T-cell (primary cell): ENCODE results near the gene CLOCK. TPM values are rescaled to one million over a fixed set of nuclear protein-coding genes. Genes with fewer than 3 reads are reported as not detected.

Experiments used
- ATAC-seq, 4 experiments: fragments of 200-7000 bp in 3 of 4; fragments of 150-1000 bp in 1 of 4; cut with Tn5 transposase; replicated peaks in 1 of 4; 1 replicate in 3 of 4; 2 replicates in 1 of 4; pipeline ENCODE4 v1.10.0; 2021; ENCODE audit warnings: moderate library complexity in 3 of 4, mild to moderate bottlenecking in 2 of 4, moderate number of reproducible peaks in 1 of 4
- CTCF ChIA-PET, 2 donors: fragments of 300-600 bp; sonication (Branson Sonifier 250); formaldehyde crosslinking; loops; one replicate each; lab custom pipeline; 2022; ENCODE audit warnings: antibody characterized with exemption in 2 of 2; lab: Charles Lee
- POLR2A ChIA-PET, 2 donors: fragments of 300-600 bp; sonication (Branson Sonifier 250); formaldehyde crosslinking; loops; one replicate each; lab custom pipeline; 2022; ENCODE audit warnings: antibody characterized with exemption in 2 of 2; lab: Charles Lee
- DNase-seq, 35 experiments: peaks; one replicate each; pipeline versions ENCODE4 v3.0.0 to v3.0.0-alpha.2; 2013 to 2023
- H3K27ac ChIP-seq: one replicate; pipeline ENCODE4 v1.5.1; 2013; ENCODE audit warnings: low read length
- H3K27me3 ChIP-seq, 2 experiments: replicated peaks in 1 of 2; 1 replicate in 1 of 2; 2 replicates in 1 of 2; pipeline versions ENCODE4 v1.6.1 to v1.7.0; 2013; ENCODE audit warnings: low read length in 1 of 2, mixed read lengths in 1 of 2; ENCODE audit not compliant: control insufficient read depth in 2 of 2, insufficient read depth in 2 of 2; ENCODE audit errors: extremely low read depth in 1 of 2
- H3K36me3 ChIP-seq, 2 donors: 1 replicate in 1 of 2; 2 replicates in 1 of 2; pipeline versions ENCODE4 v1.6.1 to v1.7.0; 2013; ENCODE audit warnings: low read length in 1 of 2; ENCODE audit not compliant: control insufficient read depth in 2 of 2, insufficient read depth in 1 of 2; ENCODE audit errors: extremely low read depth in 1 of 2
- H3K4me1 ChIP-seq, 2 experiments: 1 replicate in 1 of 2; 2 replicates in 1 of 2; pipeline versions ENCODE4 v1.6.1 to v1.7.0; 2013; ENCODE audit warnings: low read length in 2 of 2, mixed read lengths in 1 of 2; ENCODE audit not compliant: insufficient read depth in 2 of 2, control insufficient read depth in 1 of 2; ENCODE audit errors: extremely low read depth in 1 of 2
- H3K4me3 ChIP-seq, 2 donors: 1 replicate in 1 of 2; 2 replicates in 1 of 2; pipeline versions ENCODE4 v1.5.1 to v1.7.0; 2013; ENCODE audit warnings: mild to moderate bottlenecking in 2 of 2, low read length in 1 of 2, moderate library complexity in 1 of 2; ENCODE audit not compliant: control insufficient read depth in 1 of 2; ENCODE audit errors: extremely low read depth in 1 of 2
- H3K9me3 ChIP-seq: 2 replicates; pipeline ENCODE4 v1.7.0; 2013
- H3K27ac Mint-ChIP-seq, 2 donors: one replicate each; pipeline ENCODE4 v1.8.0; 2020 to 2021; ENCODE audit warnings: mild to moderate bottlenecking in 2 of 2, mixed read lengths in 2 of 2
- H3K27me3 Mint-ChIP-seq, 2 donors: one replicate each; pipeline ENCODE4 v1.8.0; 2021 to 2022; ENCODE audit warnings: mixed read lengths in 2 of 2
- H3K36me3 Mint-ChIP-seq: one replicate; pipeline ENCODE4 v1.8.0; 2021; ENCODE audit warnings: mixed read lengths
- H3K4me1 Mint-ChIP-seq, 3 donors: one replicate each; pipeline ENCODE4 v1.8.0; 2020 to 2022; ENCODE audit warnings: mixed read lengths in 3 of 3, mild to moderate bottlenecking in 1 of 3
- H3K4me3 Mint-ChIP-seq, 3 donors: one replicate each; pipeline ENCODE4 v1.8.0; 2020 to 2022; ENCODE audit warnings: mild to moderate bottlenecking in 3 of 3, mixed read lengths in 3 of 3, moderate library complexity in 3 of 3
- H3K9me3 Mint-ChIP-seq, 3 donors: one replicate each; pipeline ENCODE4 v1.8.0; 2020 to 2022; ENCODE audit warnings: mixed read lengths in 3 of 3
- WGBS: methylation state at CpG from one replicate; pipeline ENCODE4 v1.1.5; 2013; ENCODE audit warnings: missing lambda C conversion rate; ENCODE audit not compliant: insufficient coverage; 5-methylcytosine and 5-hydroxymethylcytosine counted together
- total RNA-seq, 35 experiments: library from RNA in 6 of 35; stranded (reverse) in 6 of 35; fragments of 120-200 nt in 1 of 35; gene quantifications; one replicate each; pipeline versions ENCODE4 v1.2.1 to v1.2.4 and lab custom pipeline; 2013 to 2026

Gene CLOCK
- total RNA-seq, 5 donors from 2014 or later (not counting 1 experiment from before 2014, with no cell fraction given) = 9.5 to 16.0 (median 11.6) TPM

DNA sequence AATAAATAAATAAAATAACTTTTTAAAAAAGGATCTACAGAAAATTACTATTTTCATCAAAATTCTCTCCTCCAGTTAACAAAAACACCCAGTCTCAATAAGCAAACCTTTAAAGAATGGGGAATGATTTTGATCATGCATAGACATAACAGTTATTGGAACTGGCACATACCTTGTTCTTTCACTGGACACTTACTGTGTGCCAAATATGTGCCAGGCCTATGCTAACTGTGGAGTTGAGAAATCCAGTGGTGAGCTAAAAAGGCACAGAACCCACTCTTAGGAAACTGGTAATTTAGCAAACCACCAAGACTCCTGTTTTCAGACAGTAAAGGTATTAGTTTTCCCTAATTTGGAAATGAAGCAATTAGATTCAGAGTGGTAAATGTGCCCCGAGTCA is 39.1 kb downstream of the CLOCK start:
- peaks cover 0 to 6% (median 2%) of the 10 kb centered on the region in 3 donors for H3K9me3 Mint-ChIP-seq
- H3K27ac ChIP-seq = no peak overlapping the region
- no peak for DNase-seq
- POLR2A ChIA-PET = interaction anchor here in 1 of 2 donors (0.5 kb wide), 1 partner anchor 23 kb away, joined by 4 read pairs; no protein-coding TSS in a partner anchor
- CTCF ChIA-PET = no interaction called here
- H3K36me3 ChIP-seq = peaks cover 0 to 7% of the 10 kb centered on the region in 2 donors
- H3K27ac Mint-ChIP-seq = no peak overlapping the region
- peaks cover 0 to 3% of the 10 kb centered on the region in 2 experiments for H3K4me1 ChIP-seq
- no peaks in the 10 kb centered on the region for H3K27me3 Mint-ChIP-seq
- no peak for ATAC-seq
- H3K36me3 Mint-ChIP-seq = peaks cover 37% of the 10 kb centered on the region
- H3K9me3 ChIP-seq = peaks cover 2% of the 10 kb centered on the region
- no CpG with 5 or more reads among the region's 1 CpG for WGBS
- H3K4me1 Mint-ChIP-seq = peaks cover 15 to 29% (median 24%) of the 10 kb centered on the region in 3 donors
- no peak overlapping the region for H3K4me3 Mint-ChIP-seq
- no peak overlapping the region for H3K4me3 ChIP-seq
- H3K27me3 ChIP-seq = no peaks in the 10 kb centered on the region

DNA sequence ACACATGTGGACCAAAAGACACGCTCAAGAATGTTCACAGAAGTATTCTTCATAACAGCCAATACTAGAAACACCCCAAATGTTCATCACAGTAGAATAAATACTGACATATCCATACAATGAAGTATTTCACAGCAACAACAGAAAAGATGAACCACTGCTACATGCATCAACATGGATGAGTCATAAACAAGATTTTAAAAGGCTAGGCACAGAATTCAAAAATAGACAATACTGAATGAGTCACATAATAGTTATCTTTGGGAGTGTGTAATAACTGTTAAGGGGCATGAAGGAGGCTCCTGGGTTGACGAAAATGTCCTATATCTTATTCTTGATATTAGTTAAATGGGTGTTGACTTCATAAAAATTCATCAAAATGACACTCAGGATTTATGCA is 43.5 kb downstream of the CLOCK start:
- H3K27me3 Mint-ChIP-seq = no peaks in the 10 kb centered on the region
- ChIA-PET POLR2A (no interaction called here), CTCF (interaction anchor here in 1 of 2 donors (0.6 kb wide), 1 partner anchor 446 kb away, joined by 3 read pairs; no protein-coding TSS in a partner anchor)
- Histone ChIP-seq H3K4me1 (no peaks in the 10 kb centered on the region), H3K4me3 (no peak overlapping the region), H3K36me3 (peaks cover 6 to 7% of the 10 kb centered on the region in 2 donors), H3K9me3 (peaks cover 2% of the 10 kb centered on the region), H3K27me3 (no peaks in the 10 kb centered on the region), H3K27ac (no peak overlapping the region)
- WGBS = 100% methylated on average over 1 of the region's 2 CpGs
- peaks cover 0 to 5% (median 5%) of the 10 kb centered on the region in 3 donors for H3K4me1 Mint-ChIP-seq
- peaks cover 41% of the 10 kb centered on the region for H3K36me3 Mint-ChIP-seq
- H3K9me3 Mint-ChIP-seq = no peaks in the 10 kb centered on the region
- no peak for ATAC-seq
- DNase-seq = no peak
- H3K27ac Mint-ChIP-seq = no peak overlapping the region
- H3K4me3 Mint-ChIP-seq = no peak overlapping the region

DNA sequence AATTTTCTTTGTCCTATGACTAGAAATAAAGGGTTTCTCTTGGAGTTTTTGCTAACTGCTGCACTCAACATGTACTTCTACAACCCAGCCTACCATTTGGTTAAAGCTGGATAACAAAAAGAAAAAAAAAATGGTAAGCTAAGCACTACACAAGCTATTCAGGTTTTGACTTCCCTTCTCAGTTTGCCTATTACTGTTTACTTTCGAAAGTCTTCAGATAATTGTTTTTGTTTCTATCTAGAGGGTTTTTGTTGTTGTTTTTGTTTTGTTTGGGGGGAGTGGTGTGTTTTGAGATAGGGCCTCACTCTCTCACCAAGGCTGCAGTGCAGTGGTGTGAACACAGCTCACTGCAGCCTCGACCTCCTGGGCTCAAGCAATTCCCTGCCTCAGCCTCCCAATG is 46.6 kb downstream of the CLOCK start:
- WGBS = 100% methylated on average over 1 of the region's 2 CpGs
- H3K9me3 ChIP-seq = peaks cover 2% of the 10 kb centered on the region
- H3K27me3 Mint-ChIP-seq = no peaks in the 10 kb centered on the region
- no peak overlapping the region for H3K4me3 Mint-ChIP-seq
- no peaks in the 10 kb centered on the region for H3K4me1 ChIP-seq
- no peak overlapping the region for H3K27ac ChIP-seq
- ChIA-PET POLR2A (interaction anchor here in 1 of 2 donors (0.6 kb wide), 1 partner anchor 1492 kb away, joined by 3 read pairs; no protein-coding TSS in a partner anchor), CTCF (no interaction called here)
- H3K4me1 Mint-ChIP-seq = peaks cover 5 to 7% (median 6%) of the 10 kb centered on the region in 3 donors
- H3K36me3 ChIP-seq = peaks cover 4 to 10% of the 10 kb centered on the region in 2 donors
- peaks cover 38% of the 10 kb centered on the region for H3K36me3 Mint-ChIP-seq
- H3K4me3 ChIP-seq = no peak overlapping the region
- DNase-seq = no peak
- no peaks in the 10 kb centered on the region for H3K9me3 Mint-ChIP-seq
- H3K27me3 ChIP-seq = no peaks in the 10 kb centered on the region
- no peak for ATAC-seq
- no peak overlapping the region for H3K27ac Mint-ChIP-seq

DNA sequence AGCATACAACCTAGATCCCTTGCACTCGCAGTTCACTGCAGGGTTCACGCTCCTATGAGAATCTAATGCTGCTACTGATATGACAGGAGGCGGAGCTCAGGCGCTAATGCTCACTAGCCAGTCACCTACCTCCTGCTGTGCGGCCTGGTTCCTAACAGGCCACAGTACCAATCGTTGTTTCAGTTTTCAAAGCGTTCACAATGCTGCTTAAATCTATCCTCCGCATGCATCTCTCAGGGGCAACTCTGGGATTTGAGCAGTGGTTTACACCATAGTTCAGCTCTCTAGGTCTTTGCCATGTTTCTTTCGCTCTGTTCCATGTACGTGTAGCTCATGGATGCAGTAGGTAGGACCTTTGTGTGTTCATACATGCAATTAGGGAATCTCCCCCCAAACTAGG is 47.2 kb downstream of the CLOCK start:
- peaks cover 2% of the 10 kb centered on the region for H3K9me3 ChIP-seq

DNA sequence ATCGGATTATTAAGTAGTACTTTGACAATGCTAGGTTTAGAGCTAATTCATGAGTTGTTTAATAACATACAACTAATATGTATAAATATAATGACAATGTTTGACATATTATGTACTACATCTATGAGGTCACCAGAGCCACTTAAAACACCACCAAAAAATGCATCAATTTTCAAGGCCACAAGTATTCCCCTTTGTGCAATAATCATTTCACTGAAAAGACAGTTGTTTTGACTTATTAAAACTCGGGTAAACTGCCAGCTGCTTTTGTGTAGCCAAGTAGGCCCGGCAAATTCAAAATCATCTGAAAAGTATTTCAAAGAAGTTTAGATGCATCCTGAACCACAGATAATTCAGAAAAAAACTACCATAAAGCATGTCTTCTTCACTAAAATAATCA is 48.7 kb downstream of the CLOCK start:
- no peak overlapping the region for H3K27ac ChIP-seq
- DNase-seq (no peak), ATAC-seq (no peak)
- no CpG with 5 or more reads among the region's 3 CpGs for WGBS
- peaks cover 4 to 10% of the 10 kb centered on the region in 2 donors for H3K36me3 ChIP-seq
- no peak overlapping the region for H3K4me3 Mint-ChIP-seq
- H3K4me1 Mint-ChIP-seq = peaks cover 5 to 10% (median 6%) of the 10 kb centered on the region in 3 donors
- H3K27me3 ChIP-seq = no peaks in the 10 kb centered on the region
- H3K9me3 Mint-ChIP-seq = no peaks in the 10 kb centered on the region
- ChIA-PET CTCF (interaction anchor here in 1 of 2 donors (0.5 kb wide), 1 partner anchor 52 kb away, joined by 4 read pairs; no protein-coding TSS in a partner anchor), POLR2A (interaction anchor here in 1 of 2 donors (0.6 kb wide), 1 partner anchor 102 kb away, joined by 3 read pairs; the partner anchor contains the start of gene TMEM165)
- H3K4me1 ChIP-seq = no peaks in the 10 kb centered on the region
- H3K4me3 ChIP-seq = no peak overlapping the region
- no peak overlapping the region for H3K27ac Mint-ChIP-seq
- no peaks in the 10 kb centered on the region for H3K27me3 Mint-ChIP-seq
- peaks cover under 1% of the 10 kb centered on the region for H3K9me3 ChIP-seq
- peaks cover 39% of the 10 kb centered on the region for H3K36me3 Mint-ChIP-seq

More for the DNA sequence above, 47.2 kb downstream of the CLOCK start:
- DNase-seq = no peak
- Mint-ChIP-seq H3K4me1 (peaks cover 5 to 10% (median 7%) of the 10 kb centered on the region in 3 donors), H3K4me3 (no peak overlapping the region), H3K27ac (no peak overlapping the region), H3K27me3 (no peaks in the 10 kb centered on the region), H3K36me3 (peaks cover 38% of the 10 kb centered on the region), H3K9me3 (no peaks in the 10 kb centered on the region)
- Histone ChIP-seq H3K4me3 (no peak overlapping the region), H3K36me3 (peaks cover 4 to 10% of the 10 kb centered on the region in 2 donors), H3K4me1 (no peaks in the 10 kb centered on the region), H3K27me3 (no peaks in the 10 kb centered on the region), H3K27ac (no peak overlapping the region)
- no peak for ATAC-seq
- WGBS = 98% methylated on average over 8 of the region's 10 CpGs
- CTCF ChIA-PET = no interaction called here
- POLR2A ChIA-PET = interaction anchor here in 1 of 2 donors (0.6 kb wide), 1 partner anchor 1493 kb away, joined by 3 read pairs; no protein-coding TSS in a partner anchor

DNA sequence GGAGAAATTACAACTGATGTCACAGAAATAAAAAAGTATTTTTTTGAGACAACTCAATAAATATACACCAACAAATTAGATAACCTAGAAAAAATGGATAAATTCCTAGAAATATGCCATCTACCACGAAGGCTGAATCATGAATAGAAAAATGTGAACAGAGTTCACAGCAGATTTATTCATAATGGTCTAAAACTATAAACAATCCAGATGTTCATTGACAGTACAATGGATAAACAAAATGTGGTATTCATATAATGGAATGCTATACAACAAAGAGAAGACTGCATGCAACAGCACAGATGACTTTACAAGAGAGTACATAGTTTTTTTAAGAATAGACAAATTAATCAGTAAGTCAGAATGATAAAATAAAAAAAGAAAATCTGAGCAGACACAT is 55.2 kb downstream of the CLOCK start:
- no peak overlapping the region for H3K4me3 Mint-ChIP-seq
- no CpG with 5 or more reads among the region's 1 CpG for WGBS
- CTCF ChIA-PET = interaction anchor here in 1 of 2 donors (0.7 kb wide), 1 partner anchor 41 kb away, joined by 3 read pairs; no protein-coding TSS in a partner anchor

More for the DNA sequence above, 55.2 kb downstream of the CLOCK start:
- Histone ChIP-seq H3K9me3 (no peaks in the 10 kb centered on the region), H3K36me3 (peaks cover 0 to 13% of the 10 kb centered on the region in 2 donors), H3K27me3 (no peaks in the 10 kb centered on the region), H3K4me1 (no peaks in the 10 kb centered on the region), H3K27ac (no peak overlapping the region), H3K4me3 (no peak overlapping the region)
- H3K9me3 Mint-ChIP-seq = no peaks in the 10 kb centered on the region
- no peaks in the 10 kb centered on the region for H3K27me3 Mint-ChIP-seq
- no peak for ATAC-seq
- H3K4me1 Mint-ChIP-seq = peaks cover 8 to 26% (median 15%) of the 10 kb centered on the region in 3 donors
- POLR2A ChIA-PET = no interaction called here
- no peak for DNase-seq
- H3K36me3 Mint-ChIP-seq = peaks cover 22% of the 10 kb centered on the region
- H3K27ac Mint-ChIP-seq = no peak overlapping the region
